BLaER1 (cell line): Measurements from ENCODE around the gene ARMC6.
"Not testable (repeated sequence)": the region's sequence is repeated elsewhere in the genome, so short reads cannot be mapped to it uniquely, and the experiment has no call there.

Source experiments
- H3K27ac ChIP-seq: shearing (Covaris generic); formaldehyde crosslinking; 2 replicates; pipeline ENCODE4 v1.8.1; 2022
- H3K27me3 ChIP-seq: shearing (Covaris generic); formaldehyde crosslinking; 2 replicates; pipeline ENCODE4 v1.8.1; 2022
- H3K36me3 ChIP-seq: shearing (Covaris generic); formaldehyde crosslinking; 2 replicates; pipeline ENCODE4 v1.8.1; 2022
- H3K4me1 ChIP-seq: shearing (Covaris generic); formaldehyde crosslinking; 2 replicates; pipeline ENCODE4 v1.8.1; 2022
- H3K4me2 ChIP-seq: shearing (Covaris generic); formaldehyde crosslinking; 2 replicates; pipeline ENCODE4 v1.8.1; 2022
- H3K4me3 ChIP-seq: shearing (Covaris generic); formaldehyde crosslinking; 2 replicates; pipeline ENCODE4 v1.8.1; 2022
- H3K9ac ChIP-seq: shearing (Covaris generic); formaldehyde crosslinking; 2 replicates; pipeline ENCODE4 v1.8.1; 2022
- H3K9me3 ChIP-seq: shearing (Covaris generic); formaldehyde crosslinking; 2 replicates; pipeline ENCODE4 v1.8.1; 2022
- H4K20me1 ChIP-seq: shearing (Covaris generic); formaldehyde crosslinking; 2 replicates; pipeline ENCODE4 v1.8.1; 2022
- Cebpa-rat ChIP-seq: shearing (Covaris generic); IDR thresholded peaks from 2 replicates; pipeline ENCODE4 v1.8.1; 2022

Gene ARMC6

DNA sequence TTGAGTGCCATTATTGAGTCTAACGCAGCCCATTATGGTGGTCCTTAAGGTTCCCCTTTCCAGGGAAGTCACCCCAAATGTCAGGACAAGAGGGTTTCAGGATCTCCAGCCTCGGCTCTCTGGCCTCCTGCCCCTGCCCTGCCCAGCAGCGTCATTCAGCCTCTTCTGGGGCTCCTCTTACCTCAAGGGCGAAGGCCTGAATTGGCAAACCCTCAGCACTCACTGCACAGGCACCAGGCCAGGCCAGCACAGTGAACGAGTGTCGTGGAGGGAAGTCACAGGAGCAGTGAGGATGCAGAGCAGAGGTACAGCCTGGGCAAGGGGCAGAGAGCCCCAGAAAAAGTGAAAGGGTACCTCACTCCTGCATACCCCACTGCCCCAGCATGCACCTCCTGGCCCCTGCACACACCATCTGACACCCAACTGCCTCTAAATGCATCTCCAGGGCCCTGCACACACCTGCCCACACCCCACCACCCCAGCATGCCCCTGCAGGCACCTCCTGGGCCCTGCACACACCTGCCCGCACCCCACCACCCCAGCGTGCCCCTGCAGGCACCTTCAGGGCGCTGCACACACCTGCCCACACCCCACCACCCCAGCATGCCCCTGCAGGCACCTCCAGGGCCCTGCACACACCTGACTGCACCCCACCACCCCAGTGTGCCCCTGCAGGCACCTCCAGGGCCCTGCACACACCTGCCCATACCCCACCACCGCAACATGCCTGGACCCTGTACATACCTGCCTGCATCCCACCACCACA is 50.2 kb downstream of the ARMC6 start:
- peaks cover 74% of the 10 kb centered on the region for H3K36me3 ChIP-seq
- no peak for TF ChIP-seq Cebpa-rat
- H3K4me2 ChIP-seq = no peak overlapping the region
- H3K4me1 ChIP-seq = peaks cover 8% of the 10 kb centered on the region; the same call in 1 of the 2 replicates
- no peak overlapping the region for H3K4me3 ChIP-seq
- no peak overlapping the region for H3K27ac ChIP-seq
- H3K9ac ChIP-seq = no peak overlapping the region
- no peaks in the 10 kb centered on the region for H3K9me3 ChIP-seq
- no peaks in the 10 kb centered on the region for H3K27me3 ChIP-seq
- H4K20me1 ChIP-seq = peaks cover 55% of the 10 kb centered on the region

GRCh38 chr19:19087676-19088075 is 54.3 kb downstream of the ARMC6 start:
- Histone ChIP-seq H3K4me2 (no peak overlapping the region), H3K9ac (no peak overlapping the region), H3K27me3 (no peaks in the 10 kb centered on the region), H3K27ac (no peak overlapping the region), H3K4me1 (peaks cover 7% of the 10 kb centered on the region; the same call in 1 of the 2 replicates), H3K36me3 (peaks cover 67% of the 10 kb centered on the region), H3K4me3 (no peak overlapping the region), H3K9me3 (no peaks in the 10 kb centered on the region), H4K20me1 (peaks cover 37% of the 10 kb centered on the region)
- TF ChIP-seq Cebpa-rat = no peak

- no peak overlapping the region for H3K4me2 ChIP-seq
- peaks cover 7% of the 10 kb centered on the region; the same call in 1 of the 2 replicates for H3K4me1 ChIP-seq
- no peaks in the 10 kb centered on the region for H3K27me3 ChIP-seq
- H3K36me3 ChIP-seq = peaks cover 76% of the 10 kb centered on the region
- no peak for TF ChIP-seq Cebpa-rat
- peaks cover 43% of the 10 kb centered on the region for H4K20me1 ChIP-seq
- H3K4me3 ChIP-seq = no peak overlapping the region
- no peaks in the 10 kb centered on the region for H3K9me3 ChIP-seq
- H3K9ac ChIP-seq = no peak overlapping the region
- peak overlapping the region; percentile 13; the same call in 1 of the 2 replicates for H3K27ac ChIP-seq
These were observed 61.1 kb downstream of the ARMC6 start for GRCh38 chr19:19094513-19094912.

GRCh38 chr19:19095691-19096090 is 62.3 kb downstream of the ARMC6 start:
- Histone ChIP-seq H3K36me3 (peaks cover 79% of the 10 kb centered on the region), H3K9ac (no peak overlapping the region), H3K9me3 (no peaks in the 10 kb centered on the region), H4K20me1 (peaks cover 36% of the 10 kb centered on the region), H3K4me1 (peaks cover 3% of the 10 kb centered on the region; the same call in 1 of the 2 replicates), H3K27ac (no peak overlapping the region), H3K27me3 (no peaks in the 10 kb centered on the region), H3K4me3 (no peak overlapping the region), H3K4me2 (no peak overlapping the region)
- TF ChIP-seq Cebpa-rat = no peak

DNA sequence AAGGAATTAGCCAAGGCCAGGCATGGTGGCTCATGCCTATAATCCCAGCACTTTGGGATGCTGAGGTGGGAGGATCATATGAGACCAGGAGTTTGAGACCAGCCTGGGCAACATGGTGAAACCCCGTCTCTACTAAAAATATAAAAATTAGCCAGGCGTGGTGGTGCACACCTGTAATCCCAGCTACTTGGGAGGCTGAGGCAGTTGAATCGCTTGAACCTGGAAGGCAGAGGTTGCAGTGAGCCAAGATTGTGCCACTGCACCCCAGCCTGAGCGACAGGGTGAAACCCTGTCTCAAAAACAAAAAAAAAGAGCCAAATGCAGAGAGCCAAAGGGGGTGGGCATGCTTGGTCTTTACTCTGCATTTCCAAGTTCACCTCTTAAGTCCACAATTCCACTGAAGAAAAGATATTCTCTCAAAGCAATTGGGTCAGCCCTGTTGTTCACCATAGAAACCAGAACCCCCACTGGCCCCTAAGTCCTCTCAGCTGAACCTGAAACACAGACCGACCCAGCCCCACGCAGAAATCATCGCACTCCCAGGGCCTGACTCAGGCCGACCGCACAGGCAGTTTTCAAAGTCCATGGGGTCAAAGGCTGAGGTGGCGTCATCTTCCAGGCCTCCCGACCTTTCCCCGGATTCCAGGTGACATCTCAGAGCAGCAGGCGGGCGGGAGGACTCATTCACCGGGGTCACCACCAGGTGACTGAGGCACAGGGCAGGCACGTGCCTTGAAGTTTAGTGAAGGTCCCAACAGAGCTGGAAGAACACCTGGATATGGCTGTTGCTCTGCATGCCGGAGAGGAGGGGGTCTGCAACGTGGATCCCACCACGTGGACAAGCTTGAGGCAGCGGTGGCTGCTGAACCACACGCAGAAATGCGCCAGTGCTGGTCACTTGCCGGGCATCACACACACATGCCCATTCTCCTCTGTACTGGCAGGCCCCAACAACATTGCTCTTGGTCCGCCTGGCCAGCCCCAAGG is 63.5 kb downstream of the ARMC6 start:
- H3K4me1 ChIP-seq = no peaks in the 10 kb centered on the region
- H3K4me2 ChIP-seq = no peak overlapping the region
- no peak for TF ChIP-seq Cebpa-rat
- H3K27me3 ChIP-seq = no peaks in the 10 kb centered on the region
- H3K9ac ChIP-seq = no peak overlapping the region
- H3K9me3 ChIP-seq = no peaks in the 10 kb centered on the region
- peaks cover 32% of the 10 kb centered on the region for H4K20me1 ChIP-seq
- H3K27ac ChIP-seq = no peak overlapping the region
- H3K4me3 ChIP-seq = no peak overlapping the region
- peaks cover 80% of the 10 kb centered on the region for H3K36me3 ChIP-seq

DNA sequence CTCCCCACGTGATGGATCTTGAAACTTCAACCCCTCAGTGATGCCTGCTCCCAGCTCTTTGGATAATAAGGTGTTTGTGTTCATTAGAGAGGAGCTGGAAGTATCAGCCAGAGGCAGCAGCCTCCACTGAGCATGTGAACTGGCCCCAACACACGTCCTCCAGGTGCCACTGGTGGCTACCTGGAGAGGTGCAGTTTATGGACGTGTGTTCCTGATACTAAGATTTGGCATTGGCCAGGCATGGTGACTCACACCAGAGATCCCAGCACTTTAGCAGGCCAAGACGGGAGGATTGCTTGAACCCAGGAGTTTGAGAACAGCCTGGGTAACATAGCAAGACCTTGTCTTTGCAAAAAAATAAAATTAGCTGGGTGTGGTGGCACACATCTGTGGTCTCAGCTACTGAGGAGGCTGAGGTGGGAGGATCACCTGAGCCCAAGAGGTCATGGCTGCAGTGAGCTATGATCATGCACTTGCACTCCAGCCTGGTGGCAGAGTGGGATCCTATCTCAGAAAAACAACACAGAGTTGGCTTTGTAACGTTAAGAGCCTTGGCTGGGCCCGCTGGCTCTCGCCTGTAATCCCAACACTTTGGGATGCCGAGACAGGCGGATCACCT is 64.8 kb downstream of the ARMC6 start:
- TF ChIP-seq Cebpa-rat = no peak
- H3K27ac ChIP-seq = no peak overlapping the region
- H3K9me3 ChIP-seq = no peaks in the 10 kb centered on the region
- no peak overlapping the region for H3K9ac ChIP-seq
- no peaks in the 10 kb centered on the region for H3K27me3 ChIP-seq
- H4K20me1 ChIP-seq = peaks cover 19% of the 10 kb centered on the region
- no peak overlapping the region for H3K4me2 ChIP-seq
- no peaks in the 10 kb centered on the region for H3K4me1 ChIP-seq
- H3K4me3 ChIP-seq = no peak overlapping the region
- H3K36me3 ChIP-seq = peaks cover 82% of the 10 kb centered on the region

- H3K4me1 ChIP-seq = no peaks in the 10 kb centered on the region
- TF ChIP-seq Cebpa-rat = no peak
These were observed 65.6 kb downstream of the ARMC6 start for GRCh38 chr19:19098703-19099632.

GRCh38 chr19:19101540-19101939 is 68.1 kb downstream of the ARMC6 start:
- H3K9me3 ChIP-seq = no peaks in the 10 kb centered on the region
- peaks cover 21% of the 10 kb centered on the region for H3K4me1 ChIP-seq
- no peak for TF ChIP-seq Cebpa-rat
- no peak overlapping the region for H3K27ac ChIP-seq
- H3K4me2 ChIP-seq = no peak overlapping the region
- H4K20me1 ChIP-seq = no peaks in the 10 kb centered on the region
- H3K4me3 ChIP-seq = no peak overlapping the region
- H3K9ac ChIP-seq = no peak overlapping the region
- peaks cover 68% of the 10 kb centered on the region for H3K36me3 ChIP-seq
- no peaks in the 10 kb centered on the region for H3K27me3 ChIP-seq

More at GRCh38 chr19:19098703-19099632, 65.6 kb downstream of the ARMC6 start:
- Histone ChIP-seq H3K36me3 (peaks cover 80% of the 10 kb centered on the region), H3K4me2 (no peak overlapping the region), H4K20me1 (peaks cover 11% of the 10 kb centered on the region), H3K4me3 (no peak overlapping the region), H3K9ac (no peak overlapping the region), H3K27me3 (no peaks in the 10 kb centered on the region), H3K9me3 (no peaks in the 10 kb centered on the region), H3K27ac (no peak overlapping the region)

DNA sequence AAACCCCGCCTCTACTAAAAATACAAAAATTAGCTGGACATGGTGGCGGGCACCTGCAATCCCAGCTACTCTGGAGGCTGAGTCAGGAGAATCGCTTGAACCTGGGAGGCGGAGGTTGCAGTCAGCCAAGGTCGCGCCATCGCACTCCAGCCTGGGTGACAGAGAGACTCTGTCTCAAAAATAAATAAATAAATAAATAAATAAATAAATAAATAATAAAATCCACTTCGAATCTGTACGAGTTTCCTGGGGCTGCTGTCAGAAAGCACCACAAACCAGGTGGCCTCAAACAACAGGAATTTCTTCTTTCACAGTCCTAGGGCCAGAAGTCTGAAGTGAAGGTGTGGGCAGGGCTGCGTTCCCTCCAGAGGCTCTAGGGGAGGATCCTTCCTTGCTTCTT is 69.2 kb downstream of the ARMC6 start:
- 0 out of 2 replicates have a peak overlapping the region, but pooled peaks have one; percentile 2 for H3K27ac ChIP-seq
- not testable (repeated sequence) for H3K4me3 ChIP-seq

More for the DNA sequence above, 69.2 kb downstream of the ARMC6 start:
- not testable (repeated sequence) for H3K27me3 ChIP-seq, H3K4me2 ChIP-seq, H3K9me3 ChIP-seq, H4K20me1 ChIP-seq, H3K9ac ChIP-seq
- peaks cover 61% of the 10 kb centered on the region for H3K36me3 ChIP-seq
- peaks cover 32% of the 10 kb centered on the region for H3K4me1 ChIP-seq
